NCI-H446 (cell line): ENCODE data around the gene MRPL30.
"Not testable (repeated sequence)": the region's sequence is repeated elsewhere in the genome, so short reads cannot be mapped to it uniquely, and the experiment has no call there.

ENCODE experiments used
- DNase-seq, 2 experiments: peaks; one replicate each; lab custom pipeline; 2025; lab: John Stamatoyannopoulos, UW

MRPL30 gene

DNA sequence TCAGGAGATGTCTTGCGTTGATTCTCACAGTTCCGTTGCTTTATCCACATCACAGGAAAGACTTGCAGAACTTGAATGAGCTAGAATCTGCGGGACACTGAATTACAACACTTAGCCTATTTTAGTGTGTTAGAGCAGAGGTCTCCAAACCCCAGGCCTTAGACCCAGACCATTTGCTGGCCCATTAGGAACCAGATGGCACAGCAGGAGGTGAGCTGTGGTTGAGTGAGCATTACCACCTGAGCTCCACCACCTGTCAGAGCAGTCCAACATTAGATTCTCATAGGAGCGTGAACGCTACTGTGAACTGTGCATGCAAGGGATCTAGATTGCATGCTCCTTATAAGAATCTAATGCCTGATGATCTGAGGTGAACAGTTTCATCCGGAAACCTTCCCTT lies 3.8 kb downstream of the MRPL30 start:
- DNase-seq, result no peak

GRCh38 chr2:99187011-99187410 lies 6.0 kb downstream of the MRPL30 start:
- no peak for DNase-seq

DNA sequence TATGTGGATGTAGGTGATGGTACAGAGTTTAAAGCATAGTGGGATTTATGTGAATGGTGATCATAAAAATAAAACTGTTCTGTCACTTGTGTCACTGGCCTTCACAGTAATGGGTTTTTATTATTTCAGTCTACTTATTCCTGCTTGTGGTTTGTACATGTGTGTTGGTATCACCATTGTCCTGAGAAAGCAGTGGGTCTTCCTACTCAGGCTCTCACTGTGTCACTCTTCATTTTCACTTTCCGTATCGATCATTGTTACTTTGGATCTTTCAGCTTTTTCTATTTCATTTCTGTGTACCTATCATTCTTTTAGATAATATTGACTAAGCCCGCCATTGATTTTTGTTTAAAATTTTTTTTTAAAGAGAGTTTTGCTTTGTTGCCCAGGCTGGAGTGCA lies 7.4 kb downstream of the MRPL30 start:
- DNase-seq, result no peak

GRCh38 chr2:99190548-99190947 lies 9.6 kb downstream of the MRPL30 start:
- DNase-seq, result no peak

DNA sequence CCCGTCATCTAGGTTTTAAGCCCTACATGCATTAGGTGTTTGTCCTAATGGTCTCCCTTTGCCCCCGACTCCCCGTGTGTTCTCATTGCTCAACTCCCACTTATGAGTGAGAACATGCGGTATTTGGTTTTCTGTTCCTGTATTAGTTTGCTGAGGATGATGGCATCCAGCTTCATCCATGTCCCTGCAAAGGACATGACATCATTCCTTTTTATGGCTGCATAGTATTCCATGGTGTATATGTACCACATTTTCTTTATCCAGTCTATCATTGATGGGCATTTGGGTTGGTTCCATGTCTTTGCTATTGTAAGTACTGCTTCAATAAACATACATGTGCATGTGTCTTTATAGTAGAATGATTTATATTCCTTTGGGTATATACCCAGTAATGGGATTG lies 11.4 kb downstream of the MRPL30 start:
- not testable (repeated sequence) for DNase-seq

GRCh38 chr2:99198103-99198841 lies 17.3 kb downstream of the MRPL30 start:
- no peak for DNase-seq

DNA sequence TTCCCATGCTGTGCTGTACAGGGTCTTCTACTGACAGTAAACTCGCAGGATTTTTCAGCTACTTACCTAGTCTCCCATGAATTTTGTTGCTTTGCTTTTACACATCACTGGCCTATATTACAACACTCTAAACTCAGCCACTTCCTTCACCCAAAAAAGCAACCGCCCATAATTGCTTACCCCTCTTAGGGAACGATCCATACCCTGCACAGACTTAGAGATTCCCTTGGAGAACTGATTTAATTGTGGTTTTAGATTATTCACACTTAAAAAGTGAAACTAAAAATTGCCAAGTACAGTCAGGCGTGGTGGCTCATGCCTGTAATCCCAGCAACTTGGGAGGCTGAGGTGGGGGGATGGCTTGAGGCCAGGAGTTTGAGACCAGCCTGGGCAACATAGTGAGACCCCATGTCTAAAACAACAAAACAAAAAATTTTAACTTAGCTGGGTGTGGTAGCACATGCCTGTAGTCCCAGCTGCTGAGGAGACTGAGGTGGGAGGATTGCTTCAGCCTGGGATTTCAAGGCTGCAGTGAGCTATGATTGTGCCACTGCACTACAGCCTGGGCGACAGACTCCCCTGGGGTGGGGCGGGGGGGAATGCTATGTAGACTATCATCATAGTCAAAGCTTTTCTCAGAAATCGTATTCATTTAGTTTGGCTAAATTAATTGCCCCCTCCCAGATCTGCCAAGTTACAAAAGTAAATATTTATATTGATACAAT lies 19.3 kb downstream of the MRPL30 start:
- DNase-seq, result no peak

GRCh38 chr2:99201959-99202678 lies 21.1 kb downstream of the MRPL30 start:
- DNase-seq, result no peak

- DNase-seq, result no peak
Observed at GRCh38 chr2:99205491-99205890, 24.5 kb downstream of the MRPL30 start.

DNA sequence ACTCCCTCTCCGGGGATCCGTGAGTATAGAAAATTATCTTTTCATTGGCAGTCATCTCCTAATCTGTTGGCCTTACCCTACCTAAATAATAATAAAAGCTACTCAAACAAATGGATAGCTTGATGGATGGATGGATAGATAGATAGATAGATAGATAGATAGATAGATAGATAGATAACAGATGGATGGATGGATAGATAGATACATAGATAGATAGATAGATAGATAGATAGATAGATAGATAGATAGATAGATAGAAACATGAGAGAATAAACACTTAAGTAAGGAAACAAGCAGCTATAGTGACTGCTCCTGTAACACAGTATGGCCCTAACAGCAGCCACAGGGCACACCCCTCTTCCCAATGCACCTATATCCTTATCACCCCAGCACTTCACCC lies 35.1 kb downstream of the MRPL30 start:
- DNase-seq, result no peak

GRCh38 chr2:99217929-99218501 lies 37.0 kb downstream of the MRPL30 start:
- no peak for DNase-seq

DNA sequence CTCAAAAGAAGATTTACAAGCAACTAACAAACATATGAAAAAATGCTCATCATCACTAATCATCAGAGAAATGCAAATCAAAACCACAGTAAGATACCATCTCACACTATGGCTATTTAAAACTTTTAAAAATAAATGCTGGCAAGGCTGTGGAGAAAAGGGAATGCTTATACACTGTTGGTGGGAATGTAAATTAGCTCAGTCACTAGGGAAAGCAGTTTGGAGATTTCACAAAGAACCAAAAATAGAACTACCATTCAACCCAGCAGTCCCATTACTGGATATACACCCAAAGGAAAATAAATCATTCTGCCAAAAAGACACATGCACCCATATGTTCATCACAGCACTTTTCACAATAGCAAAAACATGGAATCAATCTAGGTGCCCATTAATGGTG lies 52.2 kb downstream of the MRPL30 start:
- not testable (repeated sequence) for DNase-seq

GRCh38 chr2:99238599-99238998 lies 57.6 kb downstream of the MRPL30 start:
- DNase-seq, result no peak

DNA sequence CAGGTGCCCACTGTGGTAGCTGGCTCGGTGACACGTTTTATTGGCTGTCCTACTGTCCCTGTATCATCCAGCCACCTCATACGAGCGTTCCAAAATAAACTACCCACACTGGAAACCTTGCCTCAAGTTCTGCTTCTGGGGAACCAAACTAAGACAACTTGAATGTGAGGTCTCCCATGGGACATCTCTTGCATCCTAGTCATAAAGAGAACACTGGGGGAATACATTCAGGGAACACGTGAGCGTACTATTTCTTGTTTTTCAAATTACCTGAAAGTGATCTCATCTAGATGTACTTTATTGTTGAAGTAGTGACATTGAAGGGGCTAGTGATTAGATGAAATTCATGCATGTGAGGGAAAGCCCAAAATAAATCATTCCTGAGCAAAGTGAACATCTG lies 59.4 kb downstream of the MRPL30 start:
- DNase-seq, result no peak

- no peak for DNase-seq
Observed at GRCh38 chr2:99242151-99242550, 61.2 kb downstream of the MRPL30 start.
